Uterus (tissue), 2 donors: ENCODE measurements around the gene ATP8A2.

Experiments
- CTCF ChIP-seq, 4 experiments: fragments of 200-600 bp in 2 of 4; fragments of 450-650 bp in 2 of 4; sonication (generic) in 2 of 4; IDR thresholded peaks; one replicate each; pipeline ENCODE4 v1.5.1; 2016 to 2019; ENCODE audit warnings: antibody characterized with exemption in 4 of 4, mild to moderate bottlenecking in 2 of 4, moderate library complexity in 1 of 4
- POLR2A ChIP-seq, 2 donors: fragments of 450-650 bp; IDR thresholded peaks; one replicate each; pipeline ENCODE4 v1.6.1; 2016; ENCODE audit warnings: antibody characterized with exemption in 2 of 2, mild to moderate bottlenecking in 1 of 2, moderate library complexity in 1 of 2

DNA sequence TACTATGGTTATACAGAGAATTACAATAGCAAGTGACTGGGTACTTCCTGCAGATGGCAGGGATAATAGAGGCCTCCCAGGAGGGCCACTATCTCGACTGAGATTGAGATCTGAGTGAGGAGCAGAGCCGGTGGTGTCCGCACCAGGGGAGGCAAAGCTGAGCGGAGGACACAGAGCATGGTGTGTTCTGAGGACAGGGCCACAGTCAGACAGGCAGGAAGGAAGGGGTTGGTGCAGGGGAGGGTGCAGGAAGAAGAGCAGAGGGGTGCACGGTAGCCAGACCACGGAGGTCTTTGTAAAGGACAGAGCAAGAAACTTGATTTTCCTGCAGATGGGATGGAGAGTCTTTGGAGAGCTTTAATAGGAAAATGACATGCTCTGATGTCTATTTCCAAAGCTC is 527.7 kb downstream of the ATP8A2 start:
- TF ChIP-seq CTCF (IDR thresholded peaks at IDR 0.05) (no peak), POLR2A (IDR thresholded peaks at IDR 0.05) (no peak)
